ENCODE data around the gene DHX35. TPM values are rescaled to one million over a fixed set of nuclear protein-coding genes. Genes with fewer than 3 reads are reported as not detected.

The DHX35 gene
- total RNA-seq, 2 donors from 2014 or later: 12.2 to 16.1 TPM

DNA sequence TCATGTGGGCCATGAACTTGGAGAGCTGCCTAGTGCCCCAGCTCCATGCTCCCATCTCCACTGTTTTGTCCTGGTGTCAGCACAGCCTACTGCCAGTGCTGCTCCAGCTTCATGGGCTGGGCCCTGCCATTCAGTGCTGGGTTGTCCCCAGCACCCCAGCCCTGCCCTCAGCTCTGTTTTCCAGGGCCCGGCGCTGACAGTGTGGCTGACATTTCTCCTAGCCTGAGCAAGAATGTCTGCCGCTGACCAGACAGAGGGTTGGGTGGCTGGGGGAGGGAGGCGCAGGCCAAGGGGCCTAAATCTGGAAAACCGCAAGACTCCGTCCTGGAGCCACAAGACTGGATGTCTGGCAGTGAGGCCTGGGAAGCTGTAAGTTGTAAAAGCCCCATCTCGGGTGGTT, 78.9 kb downstream of the DHX35 start:
- WGBS, 2 experiments (ENCODE audit: insufficient coverage in 1 of 2, insufficient read length in 1 of 2): 88 to 97% methylated on average over 3 to 7 of the region's 7 CpGs
- Histone ChIP-seq H3K36me3 (ENCODE audit: control insufficient read depth, insufficient read depth, low read length) (peaks cover 35% of the 10 kb centered on the region), H3K27ac (ENCODE audit: low read depth, low read length) (no peak overlapping the region), H3K9ac (ENCODE audit: extremely low read depth, low read length, poor library complexity, severe bottlenecking) (no peak overlapping the region), H3K4me3 (ENCODE audit: low read length) (no peak overlapping the region), H3K9me3 (ENCODE audit: control insufficient read depth, low read length) (no peaks in the 10 kb centered on the region), H3K4me1 (ENCODE audit: control insufficient read depth, insufficient read depth, low read length) (no peaks in the 10 kb centered on the region), H3K27me3 (ENCODE audit: control insufficient read depth, insufficient read depth, low read length, poor library complexity, severe bottlenecking) (no peaks in the 10 kb centered on the region)
- no peaks in the 10 kb centered on the region for H3K27me3 Mint-ChIP-seq (ENCODE audit: insufficient read depth)
- no peak for DNase-seq
- H3K4me3 Mint-ChIP-seq: no peak overlapping the region
- peaks cover 2% of the 10 kb centered on the region for H3K4me1 Mint-ChIP-seq
- H3K27ac Mint-ChIP-seq: no peak overlapping the region
- no peaks in the 10 kb centered on the region for H3K9me3 Mint-ChIP-seq
- TF ChIP-seq, protein P1, sequence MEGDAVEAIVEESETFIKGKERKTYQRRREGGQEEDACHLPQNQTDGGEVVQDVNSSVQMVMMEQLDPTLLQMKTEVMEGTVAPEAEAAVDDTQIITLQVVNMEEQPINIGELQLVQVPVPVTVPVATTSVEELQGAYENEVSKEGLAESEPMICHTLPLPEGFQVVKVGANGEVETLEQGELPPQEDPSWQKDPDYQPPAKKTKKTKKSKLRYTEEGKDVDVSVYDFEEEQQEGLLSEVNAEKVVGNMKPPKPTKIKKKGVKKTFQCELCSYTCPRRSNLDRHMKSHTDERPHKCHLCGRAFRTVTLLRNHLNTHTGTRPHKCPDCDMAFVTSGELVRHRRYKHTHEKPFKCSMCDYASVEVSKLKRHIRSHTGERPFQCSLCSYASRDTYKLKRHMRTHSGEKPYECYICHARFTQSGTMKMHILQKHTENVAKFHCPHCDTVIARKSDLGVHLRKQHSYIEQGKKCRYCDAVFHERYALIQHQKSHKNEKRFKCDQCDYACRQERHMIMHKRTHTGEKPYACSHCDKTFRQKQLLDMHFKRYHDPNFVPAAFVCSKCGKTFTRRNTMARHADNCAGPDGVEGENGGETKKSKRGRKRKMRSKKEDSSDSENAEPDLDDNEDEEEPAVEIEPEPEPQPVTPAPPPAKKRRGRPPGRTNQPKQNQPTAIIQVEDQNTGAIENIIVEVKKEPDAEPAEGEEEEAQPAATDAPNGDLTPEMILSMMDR (conservative IDR thresholded peaks at IDR 0.05): no peak
- H3K36me3 Mint-ChIP-seq (ENCODE audit: low read depth): peaks cover 49% of the 10 kb centered on the region

DNA sequence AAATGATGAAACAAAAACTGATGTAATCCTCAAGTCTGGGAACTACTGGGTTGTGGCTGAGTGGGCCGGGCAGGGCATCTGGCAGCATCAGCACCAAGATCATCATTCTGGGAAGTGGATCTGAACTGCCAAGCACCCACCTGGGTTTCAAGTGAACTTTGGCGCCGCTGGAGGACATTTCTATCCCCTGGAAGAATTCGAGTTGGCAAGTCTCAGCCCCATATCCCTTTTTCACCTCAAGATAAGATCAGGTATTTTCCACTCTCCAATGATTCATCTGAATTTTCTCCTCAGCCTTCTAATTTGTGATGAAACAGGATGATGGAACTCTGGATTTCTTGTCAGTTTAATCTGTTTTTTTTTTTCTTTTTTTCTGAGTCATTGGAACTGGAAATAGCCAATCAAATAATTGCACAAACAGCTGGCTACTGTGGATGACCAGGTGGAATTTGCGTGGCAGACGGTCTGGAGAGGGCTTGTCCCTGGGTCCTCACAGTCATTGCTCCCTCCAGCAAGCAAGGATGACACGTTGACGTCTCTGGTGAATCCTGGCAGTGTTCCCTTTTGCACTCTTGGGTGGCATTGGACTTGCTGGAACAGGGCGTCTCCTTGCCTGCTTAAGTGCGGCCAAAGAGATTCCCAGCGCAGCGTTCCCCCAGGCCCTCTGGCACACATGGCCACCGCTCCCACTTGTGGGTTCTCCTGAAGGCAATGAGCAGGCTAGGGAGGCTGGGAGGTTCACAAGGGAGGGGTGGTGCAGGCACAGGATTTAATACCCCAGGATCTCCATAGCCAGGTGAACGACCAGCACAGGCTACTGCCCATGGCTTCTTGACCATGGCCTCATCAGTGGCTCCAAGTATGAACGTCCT, 80.4 kb downstream of the DHX35 start:
- Histone ChIP-seq H3K27me3 (ENCODE audit: control insufficient read depth, insufficient read depth, low read length, poor library complexity, severe bottlenecking) (no peaks in the 10 kb centered on the region), H3K4me3 (ENCODE audit: low read length) (no peak overlapping the region), H3K9me3 (ENCODE audit: control insufficient read depth, low read length) (no peaks in the 10 kb centered on the region), H3K27ac (ENCODE audit: low read depth, low read length) (no peak overlapping the region), H3K9ac (ENCODE audit: extremely low read depth, low read length, poor library complexity, severe bottlenecking) (no peak overlapping the region), H3K4me1 (ENCODE audit: control insufficient read depth, insufficient read depth, low read length) (no peaks in the 10 kb centered on the region), H3K36me3 (ENCODE audit: control insufficient read depth, insufficient read depth, low read length) (peaks cover 25% of the 10 kb centered on the region)
- no peak overlapping the region for H3K27ac Mint-ChIP-seq
- peaks cover 39% of the 10 kb centered on the region for H3K36me3 Mint-ChIP-seq (ENCODE audit: low read depth)
- TF ChIP-seq, protein P1 (conservative IDR thresholded peaks at IDR 0.05): no peak
- peaks cover 2% of the 10 kb centered on the region for H3K4me1 Mint-ChIP-seq
- H3K4me3 Mint-ChIP-seq: no peak overlapping the region
- WGBS, 2 experiments (ENCODE audit: insufficient coverage in 1 of 2, insufficient read length in 1 of 2): 93 to 96% methylated on average over 11 to 15 of the region's 15 CpGs
- no peaks in the 10 kb centered on the region for H3K27me3 Mint-ChIP-seq (ENCODE audit: insufficient read depth)
- no peaks in the 10 kb centered on the region for H3K9me3 Mint-ChIP-seq
- no peak for DNase-seq

DNA sequence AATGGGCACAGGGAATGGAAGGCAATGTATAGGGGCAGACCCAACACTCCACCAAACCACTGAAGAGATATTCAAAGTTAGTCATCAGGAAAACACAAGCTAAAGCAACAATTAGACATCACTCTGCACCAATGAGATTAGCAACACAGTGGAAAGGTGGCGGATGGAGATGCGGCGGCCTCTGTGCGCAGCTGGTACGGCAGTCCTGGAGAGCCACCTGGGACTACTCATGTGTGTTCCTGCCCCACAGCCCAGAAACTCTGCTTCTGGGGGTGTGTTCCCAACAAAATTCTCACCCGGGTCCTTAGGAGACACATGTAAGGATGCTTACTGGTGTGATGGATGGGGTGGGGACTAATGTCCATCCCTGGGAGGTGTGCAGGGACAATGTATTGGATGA, 82.4 kb downstream of the DHX35 start:
- Mint-ChIP-seq H3K27ac (no peak overlapping the region), H3K9me3 (no peaks in the 10 kb centered on the region), H3K36me3 (ENCODE audit: low read depth) (peaks cover 22% of the 10 kb centered on the region), H3K4me3 (no peak overlapping the region), H3K4me1 (peaks cover 2% of the 10 kb centered on the region), H3K27me3 (ENCODE audit: insufficient read depth) (peaks cover 9% of the 10 kb centered on the region)
- WGBS, 2 experiments (ENCODE audit: insufficient coverage in 1 of 2, insufficient read length in 1 of 2): 97 to 98% methylated on average over 6 of the region's 6 CpGs
- TF ChIP-seq, protein P1 (conservative IDR thresholded peaks at IDR 0.05): no peak
- Histone ChIP-seq H3K4me1 (ENCODE audit: control insufficient read depth, insufficient read depth, low read length) (no peaks in the 10 kb centered on the region), H3K4me3 (ENCODE audit: low read length) (no peak overlapping the region), H3K27me3 (ENCODE audit: control insufficient read depth, insufficient read depth, low read length, poor library complexity, severe bottlenecking) (peaks cover 5% of the 10 kb centered on the region), H3K36me3 (ENCODE audit: control insufficient read depth, insufficient read depth, low read length) (peaks cover 14% of the 10 kb centered on the region), H3K9me3 (ENCODE audit: control insufficient read depth, low read length) (no peaks in the 10 kb centered on the region), H3K27ac (ENCODE audit: low read depth, low read length) (no peak overlapping the region), H3K9ac (ENCODE audit: extremely low read depth, low read length, poor library complexity, severe bottlenecking) (no peak overlapping the region)
- no peak for DNase-seq

Data from endodermal cell (in vitro differentiated cells).